Measurements from ENCODE around the gene SLC35A5.

The SLC35A5 gene

GRCh38 chr3:112623213-112623612, 61.4 kb downstream of the SLC35A5 start:
- no peak overlapping the region for H3K4me3 ChIP-seq (ENCODE audit: low read depth, low read length)

- no peak overlapping the region for H3K4me3 ChIP-seq (ENCODE audit: low read depth, low read length)
Measured at GRCh38 chr3:112623717-112624116, 61.9 kb downstream of the SLC35A5 start.

GRCh38 chr3:112627419-112627818, 65.6 kb downstream of the SLC35A5 start:
- no peak overlapping the region for H3K4me3 ChIP-seq (ENCODE audit: low read depth, low read length)

- no peak overlapping the region for H3K4me3 ChIP-seq (ENCODE audit: low read depth, low read length)
Measured at GRCh38 chr3:112627919-112628466, 66.1 kb downstream of the SLC35A5 start.

GRCh38 chr3:112629425-112629824, 67.6 kb downstream of the SLC35A5 start:
- H3K4me3 ChIP-seq (ENCODE audit: low read depth, low read length), result no peak overlapping the region

- no peak overlapping the region for H3K4me3 ChIP-seq (ENCODE audit: low read depth, low read length)
Measured at GRCh38 chr3:112631257-112631656, 69.4 kb downstream of the SLC35A5 start.

- no peak overlapping the region for H3K4me3 ChIP-seq (ENCODE audit: low read depth, low read length)
Measured at GRCh38 chr3:112632596-112632995, 70.8 kb downstream of the SLC35A5 start.

GRCh38 chr3:112633191-112633590, 71.3 kb downstream of the SLC35A5 start:
- H3K4me3 ChIP-seq (ENCODE audit: low read depth, low read length), result no peak overlapping the region

GRCh38 chr3:112633757-112634156, 71.9 kb downstream of the SLC35A5 start:
- no peak overlapping the region for H3K4me3 ChIP-seq (ENCODE audit: low read depth, low read length)

GRCh38 chr3:112634786-112635541, 73.1 kb downstream of the SLC35A5 start:
- no peak overlapping the region for H3K4me3 ChIP-seq (ENCODE audit: low read depth, low read length)

Measured in iPS-11a (cell line).